Astrocyte of the spinal cord (primary cell): ENCODE measurements around the gene DYRK3.

Source experiments
- DNase-seq: peaks from one replicate; pipeline ENCODE4 v3.0.0; 2011; ENCODE audit warnings: low read depth, low spot score
- H3K4me3 ChIP-seq: 2 replicates; pipeline ENCODE4 v1.5.1; 2011; ENCODE audit warnings: low read depth, mild to moderate bottlenecking, low read length, moderate library complexity
- CTCF ChIP-seq: IDR thresholded peaks from 2 replicates; pipeline ENCODE4 v1.5.1; 2012; ENCODE audit warnings: low read depth, mild to moderate bottlenecking, low read length, inconsistent platforms
- in situ Hi-C: cut with HindIII; loops from 2 replicates; pipeline ENCODE4 v1.10.0; 2017; ENCODE audit warnings: low sequenced_read_pairs

DYRK3 gene

GRCh38 chr1:206658264-206658980 lies 23.1 kb downstream of the DYRK3 start:
- in situ Hi-C loops = no loop called here
- peak; percentile 81 for TF ChIP-seq CTCF
- no peak overlapping the region for H3K4me3 ChIP-seq
- DNase-seq = peak; percentile 27

GRCh38 chr1:206658981-206659273 lies 23.6 kb downstream of the DYRK3 start:
- in situ Hi-C loops = no loop called here
- no peak overlapping the region for H3K4me3 ChIP-seq
- TF ChIP-seq CTCF = no peak
- DNase-seq = no peak

- in situ Hi-C loops = no loop called here
- DNase-seq = no peak
- TF ChIP-seq CTCF = no peak
- H3K4me3 ChIP-seq = no peak overlapping the region
Observed at GRCh38 chr1:206660136-206660535, 24.8 kb downstream of the DYRK3 start.

- H3K4me3 ChIP-seq = no peak overlapping the region
- DNase-seq = no peak
- in situ Hi-C loops = no loop called here
- TF ChIP-seq CTCF = no peak
Observed at GRCh38 chr1:206661161-206661820, 26.0 kb downstream of the DYRK3 start.

- no peak for DNase-seq
- no peak for TF ChIP-seq CTCF
- in situ Hi-C loops = no loop called here
Observed at GRCh38 chr1:206662396-206663092, 27.2 kb downstream of the DYRK3 start.

GRCh38 chr1:206663362-206663761 lies 28.0 kb downstream of the DYRK3 start:
- no peak for TF ChIP-seq CTCF
- in situ Hi-C loops = no loop called here
- DNase-seq = no peak
- no peak overlapping the region for H3K4me3 ChIP-seq

More at GRCh38 chr1:206662396-206663092, 27.2 kb downstream of the DYRK3 start:
- no peak overlapping the region for H3K4me3 ChIP-seq
